ENCODE results near the gene PRDM1. TPM values are rescaled to one million over a fixed set of nuclear protein-coding genes. Genes with fewer than 3 reads are reported as not detected.

The PRDM1 gene
- total and polyA plus RNA-seq, 7 donors = 0.33 to 2.0 (median 1.3) TPM

DNA sequence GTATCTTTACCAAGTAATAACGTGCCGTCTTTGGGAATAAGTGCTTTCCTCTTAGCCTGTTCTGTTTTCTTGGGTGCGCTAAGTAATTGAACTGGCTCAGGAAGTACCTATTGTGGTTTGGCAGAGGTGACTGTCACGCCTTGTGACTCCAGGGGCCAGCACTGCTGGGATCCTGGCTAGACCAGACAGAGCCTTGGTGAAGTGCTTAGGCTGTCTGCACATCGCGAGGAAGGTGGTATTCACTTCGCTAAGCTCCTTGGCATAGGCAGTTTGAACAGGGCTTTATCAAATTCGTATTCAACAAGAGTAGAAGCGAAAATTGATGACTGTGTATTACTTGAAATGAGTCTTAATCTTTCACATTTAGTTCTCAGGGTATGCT lies 17.6 kb downstream of the PRDM1 start:
- Histone ChIP-seq H3K9me3 (no peaks in the 10 kb centered on the region), H3K36me3 (ENCODE audit: insufficient read depth in 1 of 2, low read depth in 1 of 2) (peaks cover 0 to 7% of the 10 kb centered on the region in 2 donors), H3K4me1 (no peaks in the 10 kb centered on the region), H3K27me3 (ENCODE audit: insufficient read depth in 3 of 3, low read length in 2 of 3) (peaks cover 0 to 1% (median 0%) of the 10 kb centered on the region in 3 donors), H3K4me3 (peak overlapping the region; percentile 34), H3K27ac (no peak overlapping the region)
- no peak for TF ChIP-seq CTCF (IDR thresholded peaks at IDR 0.05)
- 72 to 73% (median 72%) methylated on average over 9 of the region's 9 CpGs for WGBS, 3 donors
- intact Hi-C loops (cut with DNase I) = no loop called here
- ATAC-seq (no peak), DNase-seq (no peak)

GRCh38 chr6:106104476-106104875 lies 18.3 kb downstream of the PRDM1 start:
- Histone ChIP-seq H3K27me3 (ENCODE audit: insufficient read depth in 3 of 3, low read length in 2 of 3) (no peaks in the 10 kb centered on the region), H3K27ac (no peak overlapping the region), H3K4me1 (no peaks in the 10 kb centered on the region), H3K9me3 (no peaks in the 10 kb centered on the region), H3K36me3 (ENCODE audit: insufficient read depth in 1 of 2, low read depth in 1 of 2) (peaks cover 0 to 7% of the 10 kb centered on the region in 2 donors), H3K4me3 (no peak overlapping the region)
- intact Hi-C loops (cut with DNase I) = no loop called here
- no peak for ATAC-seq
- no peak for DNase-seq
- no peak for TF ChIP-seq CTCF (IDR thresholded peaks at IDR 0.05)
- 88 to 90% (median 90%) methylated on average over 7 of the region's 7 CpGs for WGBS, 3 donors

DNA sequence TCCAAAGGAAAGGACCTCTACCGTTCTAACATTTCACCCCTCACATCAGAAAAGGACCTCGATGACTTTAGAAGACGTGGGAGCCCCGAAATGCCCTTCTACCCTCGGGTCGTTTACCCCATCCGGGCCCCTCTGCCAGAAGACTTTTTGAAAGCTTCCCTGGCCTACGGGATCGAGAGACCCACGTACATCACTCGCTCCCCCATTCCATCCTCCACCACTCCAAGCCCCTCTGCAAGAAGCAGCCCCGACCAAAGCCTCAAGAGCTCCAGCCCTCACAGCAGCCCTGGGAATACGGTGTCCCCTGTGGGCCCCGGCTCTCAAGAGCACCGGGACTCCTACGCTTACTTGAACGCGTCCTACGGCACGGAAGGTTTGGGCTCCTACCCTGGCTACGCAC lies 18.8 kb downstream of the PRDM1 start:
- Histone ChIP-seq H3K4me3 (no peak overlapping the region), H3K4me1 (no peaks in the 10 kb centered on the region), H3K27ac (no peak overlapping the region), H3K9me3 (no peaks in the 10 kb centered on the region), H3K36me3 (ENCODE audit: insufficient read depth in 1 of 2, low read depth in 1 of 2) (peaks cover 0 to 7% of the 10 kb centered on the region in 2 donors), H3K27me3 (ENCODE audit: insufficient read depth in 3 of 3, low read length in 2 of 3) (no peaks in the 10 kb centered on the region)
- intact Hi-C loops (cut with DNase I) = no loop called here
- no peak for TF ChIP-seq CTCF (IDR thresholded peaks at IDR 0.05)
- ATAC-seq = no peak
- no peak for DNase-seq
- 94 to 95% (median 95%) methylated on average over 21 of the region's 21 CpGs for WGBS, 3 donors

DNA sequence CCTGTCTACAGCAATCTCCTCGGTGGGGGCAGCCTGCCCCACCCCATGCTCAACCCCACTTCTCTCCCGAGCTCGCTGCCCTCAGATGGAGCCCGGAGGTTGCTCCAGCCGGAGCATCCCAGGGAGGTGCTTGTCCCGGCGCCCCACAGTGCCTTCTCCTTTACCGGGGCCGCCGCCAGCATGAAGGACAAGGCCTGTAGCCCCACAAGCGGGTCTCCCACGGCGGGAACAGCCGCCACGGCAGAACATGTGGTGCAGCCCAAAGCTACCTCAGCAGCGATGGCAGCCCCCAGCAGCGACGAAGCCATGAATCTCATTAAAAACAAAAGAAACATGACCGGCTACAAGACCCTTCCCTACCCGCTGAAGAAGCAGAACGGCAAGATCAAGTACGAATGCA lies 19.4 kb downstream of the PRDM1 start:
- intact Hi-C loops (cut with DNase I) = no loop called here
- H3K4me1 ChIP-seq = no peaks in the 10 kb centered on the region
- ATAC-seq (no peak), DNase-seq (no peak)
- WGBS, 3 donors = 93 to 94% (median 93%) methylated on average over 22 of the region's 22 CpGs
- peaks cover 0 to 7% of the 10 kb centered on the region in 2 donors for H3K36me3 ChIP-seq (ENCODE audit: insufficient read depth in 1 of 2, low read depth in 1 of 2)
- H3K4me3 ChIP-seq = no peak overlapping the region
- TF ChIP-seq CTCF (IDR thresholded peaks at IDR 0.05) = no peak
- H3K27ac ChIP-seq = no peak overlapping the region
- H3K27me3 ChIP-seq (ENCODE audit: insufficient read depth in 3 of 3, low read length in 2 of 3) = no peaks in the 10 kb centered on the region
- H3K9me3 ChIP-seq = no peaks in the 10 kb centered on the region

- Histone ChIP-seq H3K27ac (no peak overlapping the region), H3K4me3 (no peak overlapping the region), H3K27me3 (ENCODE audit: insufficient read depth in 3 of 3, low read length in 2 of 3) (no peaks in the 10 kb centered on the region), H3K36me3 (ENCODE audit: insufficient read depth in 1 of 2, low read depth in 1 of 2) (peaks cover 0 to 7% of the 10 kb centered on the region in 2 donors), H3K4me1 (no peaks in the 10 kb centered on the region), H3K9me3 (no peaks in the 10 kb centered on the region)
- ATAC-seq (no peak), DNase-seq (no peak)
- intact Hi-C loops (cut with DNase I) = no loop called here
- 90 to 93% (median 92%) methylated on average over 12 of the region's 12 CpGs for WGBS, 3 donors
- TF ChIP-seq CTCF (IDR thresholded peaks at IDR 0.05) = no peak
Observed at GRCh38 chr6:106106276-106107042, 20.3 kb downstream of the PRDM1 start.
